Measurements from ENCODE around the gene OSBP2.
A peak's percentile ranks its signal among the peaks of the same experiment; 100 is the strongest.
"Not testable (repeated sequence)": the region's sequence is repeated elsewhere in the genome, so short reads cannot be mapped to it uniquely, and the experiment has no call there.

The OSBP2 gene

GRCh38 chr22:30694640-30695350 lies at the start of gene OSBP2:
Gene OSBP2, plus strand, starts transcription at chr22:30694874. Its CDS starts 36 bp downstream, at chr22:30694910.
- peak; percentile 41 for DNase-seq (ENCODE audit: low spot score)

GRCh38 chr22:30646518-30647160 lies 48.0 kb upstream of the OSBP2 start:
- no peak for DNase-seq (ENCODE audit: low spot score)

- no peak for DNase-seq (ENCODE audit: low spot score)
These were observed 47.1 kb upstream of the OSBP2 start for GRCh38 chr22:30647536-30647935.

- DNase-seq (ENCODE audit: low spot score): no peak
These were observed 45.8 kb upstream of the OSBP2 start for GRCh38 chr22:30648825-30649224.

- DNase-seq (ENCODE audit: low spot score): no peak
These were observed 45.2 kb upstream of the OSBP2 start for GRCh38 chr22:30649430-30650007.

- no peak for DNase-seq (ENCODE audit: low spot score)
These were observed 44.1 kb upstream of the OSBP2 start for GRCh38 chr22:30650508-30651116.

GRCh38 chr22:30652852-30653251 lies 41.8 kb upstream of the OSBP2 start:
- DNase-seq (ENCODE audit: low spot score): no peak

GRCh38 chr22:30654361-30654760 lies 40.3 kb upstream of the OSBP2 start:
- no peak for DNase-seq (ENCODE audit: low spot score)

GRCh38 chr22:30655532-30655931 lies 39.1 kb upstream of the OSBP2 start:
- no peak for DNase-seq (ENCODE audit: low spot score)

- DNase-seq (ENCODE audit: low spot score): no peak
These were observed 32.6 kb upstream of the OSBP2 start for GRCh38 chr22:30662040-30662439.

GRCh38 chr22:30664798-30665197 lies 29.9 kb upstream of the OSBP2 start:
- DNase-seq (ENCODE audit: low spot score): no peak

- DNase-seq (ENCODE audit: low spot score): no peak
These were observed 29.4 kb upstream of the OSBP2 start for GRCh38 chr22:30665266-30665665.

GRCh38 chr22:30665786-30666185 lies 28.9 kb upstream of the OSBP2 start:
- no peak for DNase-seq (ENCODE audit: low spot score)

- peak; percentile 8 for DNase-seq (ENCODE audit: low spot score)
These were observed 27.6 kb upstream of the OSBP2 start for GRCh38 chr22:30667107-30667493.

GRCh38 chr22:30667494-30668385 lies 26.9 kb upstream of the OSBP2 start, which contains the start of gene DUSP18:
Gene DUSP18, minus strand, starts transcription at chr22:30667875. Its CDS starts 3,872 bp downstream, at chr22:30664003.
- DNase-seq (ENCODE audit: low spot score): peak; percentile 91

GRCh38 chr22:30668386-30668710 lies 26.3 kb upstream of the OSBP2 start:
- DNase-seq (ENCODE audit: low spot score): no peak

- DNase-seq (ENCODE audit: low spot score): no peak
These were observed 23.6 kb upstream of the OSBP2 start for GRCh38 chr22:30671071-30671470.

GRCh38 chr22:30673136-30673535 lies 21.5 kb upstream of the OSBP2 start:
- DNase-seq (ENCODE audit: low spot score): no peak

- no peak for DNase-seq (ENCODE audit: low spot score)
These were observed 20.2 kb upstream of the OSBP2 start for GRCh38 chr22:30674482-30674881.

GRCh38 chr22:30675436-30675835 lies 19.2 kb upstream of the OSBP2 start:
- peak; percentile 59 for DNase-seq (ENCODE audit: low spot score)

- not testable (repeated sequence) for DNase-seq (ENCODE audit: low spot score)
These were observed 18.1 kb upstream of the OSBP2 start for GRCh38 chr22:30676565-30676964.

Data from cerebellar cortex (tissue), 1 donor.